ENCODE results near the gene BAHCC1. TPM values are rescaled to one million over a fixed set of nuclear protein-coding genes. Genes with fewer than 3 reads are reported as not detected.

Gene BAHCC1
- total and polyA plus RNA-seq, 2 of the 4 experiments (the other 2 are of a cell fraction): 0.36 to 7.8 TPM

DNA sequence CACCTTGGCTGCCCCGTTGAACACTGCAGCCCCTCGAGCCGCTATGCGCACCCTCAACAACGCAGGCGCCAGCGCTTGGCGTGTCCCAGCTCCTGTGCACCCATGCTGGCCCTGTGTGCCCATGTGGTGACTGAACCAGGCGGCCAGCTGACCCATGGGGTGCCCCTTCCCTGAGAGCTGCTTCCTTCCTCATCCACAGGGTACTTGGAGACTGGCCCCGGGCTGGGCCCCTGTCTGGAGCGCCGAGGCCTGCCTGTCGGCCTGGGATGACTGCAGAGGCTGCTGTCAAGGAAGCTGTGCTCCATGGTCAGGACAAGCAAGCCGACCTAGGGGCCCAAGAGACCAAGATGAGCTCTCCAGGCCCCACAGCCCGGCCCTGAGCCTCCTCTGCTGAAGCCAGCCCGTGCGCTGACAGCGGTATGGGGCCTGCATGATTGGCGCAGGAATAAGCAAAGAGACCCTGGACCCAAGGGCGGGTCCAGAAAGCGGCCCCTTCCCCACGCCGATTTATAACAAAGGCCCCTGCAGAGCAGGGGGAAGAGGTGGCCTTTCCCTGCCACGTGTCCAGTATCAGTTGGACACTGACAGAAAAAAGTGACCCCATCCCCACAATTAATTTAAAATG lies 21.6 kb upstream of the BAHCC1 start (continued):
- TF ChIP-seq, protein P1, sequence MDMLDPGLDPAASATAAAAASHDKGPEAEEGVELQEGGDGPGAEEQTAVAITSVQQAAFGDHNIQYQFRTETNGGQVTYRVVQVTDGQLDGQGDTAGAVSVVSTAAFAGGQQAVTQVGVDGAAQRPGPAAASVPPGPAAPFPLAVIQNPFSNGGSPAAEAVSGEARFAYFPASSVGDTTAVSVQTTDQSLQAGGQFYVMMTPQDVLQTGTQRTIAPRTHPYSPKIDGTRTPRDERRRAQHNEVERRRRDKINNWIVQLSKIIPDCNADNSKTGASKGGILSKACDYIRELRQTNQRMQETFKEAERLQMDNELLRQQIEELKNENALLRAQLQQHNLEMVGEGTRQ (IDR thresholded peaks at IDR 0.05; ENCODE audit: low read depth, low read length): no peak
- no peak for TF ChIP-seq MXI1 (IDR thresholded peaks at IDR 0.05; ENCODE audit: borderline replicate concordance, low read depth, low read length)
- TF ChIP-seq RAD21 (IDR thresholded peaks at IDR 0.05; ENCODE audit: low read length): no peak
- no peak for TF ChIP-seq CHD1 (IDR thresholded peaks at IDR 0.05; ENCODE audit: low read depth, low read length)
- no peak for TF ChIP-seq FOS (IDR thresholded peaks at IDR 0.05; ENCODE audit: low read depth, low read length)

DNA sequence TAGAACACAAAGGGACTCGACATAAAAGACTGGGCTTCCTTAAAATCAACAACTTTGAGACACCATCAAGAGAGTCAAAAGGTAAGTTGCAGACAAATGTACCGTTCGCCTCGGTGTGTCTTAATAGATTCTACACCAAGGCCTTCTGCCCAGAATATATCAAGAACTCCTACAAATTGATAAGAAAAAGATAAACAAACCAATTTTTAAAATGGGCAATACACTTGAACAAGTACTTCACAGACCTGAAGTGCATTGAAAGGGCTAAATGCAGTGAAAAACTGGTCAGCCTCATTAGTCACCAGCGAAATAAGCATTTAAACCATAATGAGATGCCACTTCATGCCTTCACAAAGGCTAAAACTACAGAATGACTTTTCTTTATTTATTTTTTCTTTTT lies 20.4 kb upstream of the BAHCC1 start:
- intact Hi-C loops (cut with micrococcal nuclease) (no loop called here), dilution Hi-C loops (cut with HindIII; ENCODE audit: low sequenced_read_pairs, unreplicated experiment) (no loop called here), in situ Hi-C loops (cut with MboI; ENCODE audit: low sequenced_read_pairs) (no loop called here)
- Histone ChIP-seq H3K9me3 (ENCODE audit: control insufficient read depth, insufficient read depth, low read length) (peaks cover 1% of the 10 kb centered on the region; the same call in 1 of the 2 replicates), H3K9me1 (ENCODE audit: insufficient read depth, low read length) (no peaks in the 10 kb centered on the region), H2BK15ac (ENCODE audit: low read depth, low read length) (no peak overlapping the region), H2AK5ac (ENCODE audit: low read depth, low read length) (no peak overlapping the region), H3K4me3 (ENCODE audit: insufficient read depth, low read depth, low read length) (no peak overlapping the region), H3K4ac (ENCODE audit: low read depth, low read length) (no peak overlapping the region), H2BK120ac (ENCODE audit: low read depth, low read length) (no peak overlapping the region), H3K14ac (replicated peaks; ENCODE audit: low read depth, low read length) (no peak overlapping the region), H3K4me2 (ENCODE audit: low read depth, low read length) (no peak overlapping the region), H3K56ac (ENCODE audit: extremely low read depth, insufficient read depth, low read length) (no peak overlapping the region), H2AFZ (replicated peaks; ENCODE audit: low read length, poor library complexity) (no peak overlapping the region), H4K91ac (ENCODE audit: insufficient read depth, low read depth, low read length) (no peak overlapping the region), H3K79me1 (ENCODE audit: low read depth in 1 of 2, low read length in 2 of 2) (no peaks in the 10 kb centered on the region), H2BK5ac (ENCODE audit: low read depth, low read length, poor library complexity, severe bottlenecking) (no peak overlapping the region), H2BK20ac (ENCODE audit: low read depth, low read length) (no peak overlapping the region), H3K23ac (ENCODE audit: low read depth, low read length) (no peak overlapping the region), H3K36me3 (ENCODE audit: control insufficient read depth, insufficient read depth, low read length) (no peaks in the 10 kb centered on the region), H4K5ac (ENCODE audit: low read depth, low read length) (no peak overlapping the region), H4K8ac (ENCODE audit: low read depth in 2 of 2, low read length in 2 of 2) (no peak overlapping the region), H3K9ac (ENCODE audit: low read depth, low read length) (no peak overlapping the region), H3K27me3 (ENCODE audit: control insufficient read depth, insufficient read depth, low read length) (peaks cover 5% of the 10 kb centered on the region; the same call in 1 of the 2 replicates), H4K20me1 (ENCODE audit: insufficient read depth, low read length) (no peaks in the 10 kb centered on the region), H3K4me1 (ENCODE audit: control insufficient read depth, insufficient read depth, low read length) (no peaks in the 10 kb centered on the region), H2AK9ac (replicated peaks; ENCODE audit: low read depth, low read length, poor library complexity) (no peak overlapping the region), H3K27ac (ENCODE audit: insufficient read depth, low read length) (no peak overlapping the region), H3K18ac (ENCODE audit: low read depth, low read length) (no peak overlapping the region)
- ChIA-PET POLR2A (ENCODE audit: unreplicated experiment) (no interaction called here), CTCF (no interaction called here)
- no TSS peak for BruUV-seq (replicated peaks)
- no CpG with 5 or more reads among the region's 5 CpGs for WGBS, 2 experiments (ENCODE audit: extremely low coverage in 2 of 2, insufficient read length in 1 of 2)
- ATAC-seq (ENCODE audit: low read depth) (no peak), DNase-seq (no peak)
- no peak for TF ChIP-seq MXI1 (IDR thresholded peaks at IDR 0.05; ENCODE audit: borderline replicate concordance, low read depth, low read length)
- no peak for TF ChIP-seq MAFK (IDR thresholded peaks at IDR 0.05; ENCODE audit: low read depth, low read length)
- no peak for TF ChIP-seq RFX5 (IDR thresholded peaks at IDR 0.05; ENCODE audit: low read depth, low read length)
- TF ChIP-seq, protein P2, sequence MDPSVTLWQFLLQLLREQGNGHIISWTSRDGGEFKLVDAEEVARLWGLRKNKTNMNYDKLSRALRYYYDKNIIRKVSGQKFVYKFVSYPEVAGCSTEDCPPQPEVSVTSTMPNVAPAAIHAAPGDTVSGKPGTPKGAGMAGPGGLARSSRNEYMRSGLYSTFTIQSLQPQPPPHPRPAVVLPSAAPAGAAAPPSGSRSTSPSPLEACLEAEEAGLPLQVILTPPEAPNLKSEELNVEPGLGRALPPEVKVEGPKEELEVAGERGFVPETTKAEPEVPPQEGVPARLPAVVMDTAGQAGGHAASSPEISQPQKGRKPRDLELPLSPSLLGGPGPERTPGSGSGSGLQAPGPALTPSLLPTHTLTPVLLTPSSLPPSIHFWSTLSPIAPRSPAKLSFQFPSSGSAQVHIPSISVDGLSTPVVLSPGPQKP (IDR thresholded peaks at IDR 0.05; ENCODE audit: borderline replicate concordance, low read depth, low read length): no peak
- no peak for TF ChIP-seq CHD1 (IDR thresholded peaks at IDR 0.05; ENCODE audit: low read depth, low read length)
- no peak for TF ChIP-seq SMC3 (IDR thresholded peaks at IDR 0.05; ENCODE audit: low read depth, low read length)
- TF ChIP-seq MAZ (IDR thresholded peaks at IDR 0.05; ENCODE audit: borderline replicate concordance, low read depth, low read length): no peak
- TF ChIP-seq, protein P1 (IDR thresholded peaks at IDR 0.05; ENCODE audit: low read depth, low read length): no peak
- no peak for TF ChIP-seq RAD21 (IDR thresholded peaks at IDR 0.05; ENCODE audit: low read length)
- no peak for TF ChIP-seq RCOR1 (IDR thresholded peaks at IDR 0.05; ENCODE audit: insufficient replicate concordance, low read length)
- no peak for TF ChIP-seq FOS (IDR thresholded peaks at IDR 0.05; ENCODE audit: low read depth, low read length)
- no peak for TF ChIP-seq BHLHE40 (IDR thresholded peaks at IDR 0.05; ENCODE audit: low read depth, low read length)
- TF ChIP-seq NFE2L2 (IDR thresholded peaks at IDR 0.05; ENCODE audit: low read depth, low read length): no peak
- TF ChIP-seq POLR2A (IDR thresholded peaks at IDR 0.05; ENCODE audit: low read depth, low read length): no peak
